ENCODE measurements around the gene VIL1.

DNA sequence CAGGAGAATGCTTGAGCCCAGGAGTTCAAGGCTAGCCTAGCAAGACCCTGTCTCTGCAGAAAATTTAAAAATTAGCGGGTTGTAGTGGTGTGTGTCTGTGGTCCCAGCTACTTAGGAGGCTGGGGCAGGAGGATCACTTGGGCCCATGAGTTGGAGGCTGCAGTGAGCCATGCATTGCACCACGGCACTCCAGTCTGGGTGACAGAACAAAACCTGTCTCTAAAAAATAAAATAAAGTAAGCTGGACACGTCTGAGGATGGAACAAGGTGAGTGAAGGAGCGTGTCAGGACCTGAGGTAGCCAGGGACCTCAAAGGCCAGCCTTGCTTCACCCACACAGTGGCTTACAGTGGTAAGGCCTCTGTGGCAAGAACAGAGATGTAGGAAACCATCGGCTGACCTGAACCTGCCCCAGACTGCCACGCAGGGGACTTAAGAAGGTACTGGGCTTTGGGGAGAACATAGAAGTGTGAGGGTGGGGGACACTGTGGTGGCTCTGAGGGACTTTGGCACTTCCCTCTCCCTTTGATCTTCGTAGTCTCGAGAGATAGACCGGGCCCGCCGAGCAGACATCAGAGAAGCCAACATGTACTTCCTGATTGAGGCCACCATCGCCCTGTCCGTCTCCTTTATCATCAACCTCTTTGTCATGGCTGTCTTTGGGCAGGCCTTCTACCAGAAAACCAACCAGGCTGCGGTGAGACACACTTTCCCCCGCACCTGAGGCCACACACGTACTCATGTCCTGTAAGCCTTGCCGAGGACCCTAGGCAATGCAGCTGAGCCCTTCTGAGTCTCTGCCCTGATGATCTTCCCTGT is 29.4 kb upstream of the VIL1 start:
- TF ChIP-seq CTCF (IDR thresholded peaks at IDR 0.05): no peak
- TF ChIP-seq POLR2A (IDR thresholded peaks at IDR 0.05): no peak
- TF ChIP-seq EP300 (IDR thresholded peaks at IDR 0.05): no peak
- TF ChIP-seq POLR2AphosphoS5 (IDR thresholded peaks at IDR 0.05): no peak
